ENCODE measurements around the gene PTRH1.
A peak's percentile ranks its signal among the peaks of the same experiment; 100 is the strongest.

Gene PTRH1

GRCh38 chr9:127717766-127718165 is 2.3 kb upstream of the PTRH1 start:
- H3K4me3 ChIP-seq (ENCODE audit: low read depth, low read length), result no peak overlapping the region
- no peak for TF ChIP-seq CTCF (conservative IDR thresholded peaks at IDR 0.05; ENCODE audit: low read depth, low read length)
- no peak for DNase-seq (ENCODE audit: low read depth)

- TF ChIP-seq CTCF (conservative IDR thresholded peaks at IDR 0.05; ENCODE audit: low read depth, low read length), result no peak
- no peak overlapping the region for H3K4me3 ChIP-seq (ENCODE audit: low read depth, low read length)
- DNase-seq (ENCODE audit: low read depth), result no peak
Observed at GRCh38 chr9:127716412-127716811, 949 bp upstream of the PTRH1 start.

- peak overlapping the region; percentile 87 for H3K4me3 ChIP-seq (ENCODE audit: low read depth, low read length)
- TF ChIP-seq CTCF (conservative IDR thresholded peaks at IDR 0.05; ENCODE audit: low read depth, low read length), result no peak
- no peak for DNase-seq (ENCODE audit: low read depth)
Observed at GRCh38 chr9:127714951-127715469, 453 bp downstream of the PTRH1 start.

- no peak for TF ChIP-seq CTCF (conservative IDR thresholded peaks at IDR 0.05; ENCODE audit: low read depth, low read length)
- no peak for DNase-seq (ENCODE audit: low read depth)
- peak overlapping the region; percentile 87 for H3K4me3 ChIP-seq (ENCODE audit: low read depth, low read length)
Observed at GRCh38 chr9:127714020-127714750, 1.3 kb downstream of the PTRH1 start.

GRCh38 chr9:127712867-127713266 is 2.6 kb downstream of the PTRH1 start:
- no peak for DNase-seq (ENCODE audit: low read depth)
- H3K4me3 ChIP-seq (ENCODE audit: low read depth, low read length), result no peak overlapping the region
- TF ChIP-seq CTCF (conservative IDR thresholded peaks at IDR 0.05; ENCODE audit: low read depth, low read length), result no peak

- no peak for DNase-seq (ENCODE audit: low read depth)
- no peak overlapping the region for H3K4me3 ChIP-seq (ENCODE audit: low read depth, low read length)
- TF ChIP-seq CTCF (conservative IDR thresholded peaks at IDR 0.05; ENCODE audit: low read depth, low read length), result no peak
Observed at GRCh38 chr9:127712371-127712770, 3.1 kb downstream of the PTRH1 start.

GRCh38 chr9:127711831-127712274 is 3.6 kb downstream of the PTRH1 start:
- DNase-seq (ENCODE audit: low read depth), result no peak
- no peak overlapping the region for H3K4me3 ChIP-seq (ENCODE audit: low read depth, low read length)
- TF ChIP-seq CTCF (conservative IDR thresholded peaks at IDR 0.05; ENCODE audit: low read depth, low read length), result no peak
